Adrenal gland (tissue), 12 donors: ENCODE results near the gene CYB5R4. TPM values are rescaled to one million over a fixed set of nuclear protein-coding genes. Genes with fewer than 3 reads are reported as not detected.
"Not testable (repeated sequence)": the region's sequence is repeated elsewhere in the genome, so short reads cannot be mapped to it uniquely, and the experiment has no call there.

ENCODE experiments used
- DNase-seq, 7 donors: peaks; one replicate each; pipeline ENCODE4 v3.0.0-alpha.2; 2019 to 2020
- H3K27ac ChIP-seq, 5 donors: fragments of 200-600 bp; sonication (generic) in 4 of 5; 1 replicate in 3 of 5; 2 replicates in 2 of 5; pipeline versions ENCODE4 v1.5.1 to v1.8.0; 2016 to 2020; ENCODE audit warnings: mild to moderate bottlenecking in 1 of 5
- H3K27me3 ChIP-seq: fragments of 200-600 bp; 2 replicates; pipeline ENCODE4 v1.8.0; 2021
- H3K36me3 ChIP-seq, 2 donors: fragments of 200-600 bp; replicated peaks in 1 of 2; 1 replicate in 1 of 2; 2 replicates in 1 of 2; pipeline versions ENCODE4 v1.5.1 to v1.8.0; 2018 to 2022
- H3K4me1 ChIP-seq, 2 donors: fragments of 200-600 bp; replicated peaks in 1 of 2; 1 replicate in 1 of 2; 2 replicates in 1 of 2; pipeline versions ENCODE4 v1.5.1 to v1.8.0; 2018 to 2021
- H3K4me3 ChIP-seq, 4 donors: fragments of 200-600 bp; sonication (generic) in 3 of 4; one replicate each; pipeline ENCODE4 v1.5.1; 2016 to 2018
- H3K9me3 ChIP-seq, 3 donors: fragments of 200-600 bp; sonication (generic) in 1 of 3; replicated peaks in 1 of 3; 1 replicate in 2 of 3; 2 replicates in 1 of 3; pipeline versions ENCODE4 v1.5.1 to v1.8.0; 2016 to 2021
- POLR2A ChIP-seq, 2 donors: fragments of 450-650 bp; IDR thresholded peaks; one replicate each; pipeline ENCODE4 v1.6.1; 2017; ENCODE audit warnings: antibody characterized with exemption in 2 of 2, mild to moderate bottlenecking in 2 of 2, moderate library complexity in 1 of 2
- WGBS, 4 donors: extraction: QIAGEN DNeasy Blood & Tissue Kit in 2 of 4; methylation state at CpG; one replicate each; pipeline versions ENCODE4 v1.1.5 to v1.1.7; 2013 to 2017; 5-methylcytosine and 5-hydroxymethylcytosine counted together
- intact Hi-C, 2 donors: fragments of 100-400 bp; cut with DNase I; formaldehyde crosslinking; loops; one replicate each; pipeline versions ENCODE4 v1.14.1 to v1.15.0; 2022 to 2023
- polyA plus RNA-seq, 3 donors: library from polyadenylated mRNA; stranded (reverse); fragments of 200-250 nt in 2 of 3; fragments of 350-450 nt in 1 of 3; fragmentation: Illumina TruSeq in 1 of 3; extraction: RNeasy Lipid Tissue Mini Kit (QIAGEN cat#74804) in 1 of 3; gene quantifications; one replicate each; pipeline ENCODE4 v1.2.3, GENCODE V29; 2013 to 2014
- total RNA-seq, 9 donors: library from RNA; depleted of rRNA in 4 of 9; stranded (reverse); fragments of >200 nt in 4 of 9; fragments of 120-200 nt in 1 of 9; fragmentation: NEBNext Ultra II Directional in 1 of 9; extraction: Animal tissue kit (Norgen Biotek cat#: 25700) in 1 of 9; gene quantifications; one replicate each; pipeline versions ENCODE4 v1.1.0 to v1.2.4, GENCODE V29; 2013 to 2023
- TF ChIP-seq, protein P1 (sequence below), 6 experiments: fragments of 450-650 bp in 4 of 6; fragments of 200-600 bp in 2 of 6; sonication (generic) in 1 of 6; IDR thresholded peaks; 1 replicate in 5 of 6; 2 replicates in 1 of 6; pipeline versions ENCODE4 v1.5.1 to v1.8.0; 2016 to 2021; ENCODE audit warnings: antibody characterized with exemption in 6 of 6, mild to moderate bottlenecking in 2 of 6, moderate library complexity in 1 of 6
- donor health status: healthy with polysubstance abuse.
- donor health status: Bipolar disorder and iron deficiency.
- donor health status: DM: yes; HTN: yes; CAD: no.
- donor health status: DM: no; HTN: no; CAD: no.
- donor health status: DM: no; HTN: no; CAD: no.
- donor health status: DM: yes; HTN: yes; CAD: no.

Gene CYB5R4
- total and polyA plus RNA-seq, 12 donors = 1.3 to 22.0 (median 11.0) TPM

DNA sequence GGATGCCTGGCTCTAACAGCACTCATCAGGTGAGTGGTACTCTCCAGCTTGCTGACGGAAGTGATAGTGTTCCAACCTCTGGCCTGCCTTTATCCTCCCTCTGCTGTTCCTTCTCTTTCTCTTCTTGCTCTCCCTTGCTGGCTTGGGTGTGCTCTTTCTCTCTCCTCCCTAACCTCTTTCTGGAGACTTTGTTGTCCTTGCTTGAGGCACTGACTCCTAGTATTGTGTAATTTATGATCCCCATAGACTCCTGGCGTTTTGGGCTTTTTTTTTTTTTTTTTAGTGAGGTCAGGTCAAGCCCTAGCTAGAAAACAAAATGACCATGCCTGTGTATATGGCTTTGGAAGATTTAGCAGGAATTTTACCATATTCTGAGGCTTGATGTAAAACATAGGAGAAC, 89.4 kb downstream of the CYB5R4 start:
- 44 to 64% (median 47%) methylated on average over 2 of the region's 2 CpGs for WGBS, 4 donors
- TF ChIP-seq, protein P1, sequence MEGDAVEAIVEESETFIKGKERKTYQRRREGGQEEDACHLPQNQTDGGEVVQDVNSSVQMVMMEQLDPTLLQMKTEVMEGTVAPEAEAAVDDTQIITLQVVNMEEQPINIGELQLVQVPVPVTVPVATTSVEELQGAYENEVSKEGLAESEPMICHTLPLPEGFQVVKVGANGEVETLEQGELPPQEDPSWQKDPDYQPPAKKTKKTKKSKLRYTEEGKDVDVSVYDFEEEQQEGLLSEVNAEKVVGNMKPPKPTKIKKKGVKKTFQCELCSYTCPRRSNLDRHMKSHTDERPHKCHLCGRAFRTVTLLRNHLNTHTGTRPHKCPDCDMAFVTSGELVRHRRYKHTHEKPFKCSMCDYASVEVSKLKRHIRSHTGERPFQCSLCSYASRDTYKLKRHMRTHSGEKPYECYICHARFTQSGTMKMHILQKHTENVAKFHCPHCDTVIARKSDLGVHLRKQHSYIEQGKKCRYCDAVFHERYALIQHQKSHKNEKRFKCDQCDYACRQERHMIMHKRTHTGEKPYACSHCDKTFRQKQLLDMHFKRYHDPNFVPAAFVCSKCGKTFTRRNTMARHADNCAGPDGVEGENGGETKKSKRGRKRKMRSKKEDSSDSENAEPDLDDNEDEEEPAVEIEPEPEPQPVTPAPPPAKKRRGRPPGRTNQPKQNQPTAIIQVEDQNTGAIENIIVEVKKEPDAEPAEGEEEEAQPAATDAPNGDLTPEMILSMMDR (IDR thresholded peaks at IDR 0.05) = no peak
- no peak for TF ChIP-seq POLR2A (IDR thresholded peaks at IDR 0.05)
- no peak for DNase-seq
- Histone ChIP-seq H3K36me3 (no peaks in the 10 kb centered on the region), H3K4me1 (peaks cover 0 to 7% of the 10 kb centered on the region in 2 donors), H3K27ac (no peak overlapping the region), H3K9me3 (no peaks in the 10 kb centered on the region), H3K27me3 (no peaks in the 10 kb centered on the region), H3K4me3 (no peak overlapping the region)
- intact Hi-C loops = no loop called here

DNA sequence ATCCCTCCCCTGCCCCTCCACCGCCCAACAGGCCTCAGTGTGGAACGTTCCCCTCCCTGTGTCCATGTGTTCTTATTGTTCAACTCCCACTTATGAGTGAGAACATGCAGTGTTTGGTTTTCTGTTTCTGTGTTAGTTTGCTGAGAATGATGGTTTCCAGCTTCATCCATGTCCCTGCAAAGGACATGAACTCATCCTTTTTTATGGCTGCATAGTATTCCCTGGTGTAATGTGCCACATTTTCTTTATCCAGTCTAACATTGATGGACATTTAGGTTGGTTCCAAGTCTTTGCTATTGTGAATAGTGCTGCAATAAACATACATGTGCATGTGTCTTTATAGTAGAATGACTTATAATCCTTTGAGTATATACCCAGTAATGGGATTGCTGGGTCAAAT, 91.9 kb downstream of the CYB5R4 start:
- H3K4me3 ChIP-seq, H3K9me3 ChIP-seq, intact Hi-C loops, H3K27me3 ChIP-seq, DNase-seq, H3K4me1 ChIP-seq, H3K27ac ChIP-seq, H3K36me3 ChIP-seq: not testable (repeated sequence)
- 87 to 97% (median 96%) methylated on average over 2 of the region's 2 CpGs for WGBS, 4 donors

DNA sequence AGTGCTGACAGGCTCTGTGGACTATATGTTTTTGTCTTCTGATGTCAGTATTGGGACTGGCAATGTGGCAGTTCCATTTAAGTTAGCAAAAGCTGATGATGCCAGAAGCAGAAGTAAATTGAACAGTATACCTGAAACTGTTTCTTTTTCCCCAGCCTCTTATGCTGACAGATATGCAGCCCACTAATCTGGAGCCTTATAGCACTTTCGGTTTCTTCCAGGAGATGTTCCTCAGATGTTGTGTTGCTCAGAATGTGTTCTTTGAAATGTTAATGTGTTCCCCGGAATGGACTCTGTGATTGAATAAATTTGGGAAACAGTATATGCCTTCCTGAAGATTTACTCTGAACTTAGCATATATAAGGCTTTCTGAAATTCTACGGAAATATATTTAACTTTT, 93.3 kb downstream of the CYB5R4 start:
- intact Hi-C loops = no loop called here
- Histone ChIP-seq H3K27ac (no peak overlapping the region), H3K4me3 (no peak overlapping the region), H3K9me3 (no peaks in the 10 kb centered on the region), H3K4me1 (peaks cover 0 to 7% of the 10 kb centered on the region in 2 donors), H3K36me3 (no peaks in the 10 kb centered on the region), H3K27me3 (no peaks in the 10 kb centered on the region)
- TF ChIP-seq, protein P1 (IDR thresholded peaks at IDR 0.05) = no peak
- no peak for TF ChIP-seq POLR2A (IDR thresholded peaks at IDR 0.05)
- 72 to 78% (median 75%) methylated on average over 3 of the region's 3 CpGs for WGBS, 4 donors
- no peak for DNase-seq

DNA sequence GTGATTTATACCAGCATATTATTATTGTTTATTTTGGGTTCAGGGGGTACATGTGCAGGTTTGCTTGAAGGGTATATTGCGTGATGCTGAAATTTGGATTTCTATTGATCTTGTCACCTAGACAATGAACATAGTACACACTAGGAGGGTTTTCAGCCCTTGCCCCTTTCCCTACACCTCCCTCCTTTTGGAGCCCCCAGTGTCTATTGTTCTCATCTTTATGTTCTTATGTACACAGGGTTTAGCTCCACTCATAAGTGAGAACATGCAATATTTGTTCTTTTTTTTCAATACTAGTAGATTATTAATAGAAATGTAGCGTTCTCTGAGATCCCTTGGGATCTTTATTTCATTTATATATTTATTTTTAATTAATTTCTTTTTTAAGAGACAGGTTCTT, 94.9 kb downstream of the CYB5R4 start:
- intact Hi-C loops = no loop called here
- H3K27ac ChIP-seq = no peak overlapping the region
- no peak overlapping the region for H3K4me3 ChIP-seq
- TF ChIP-seq POLR2A (IDR thresholded peaks at IDR 0.05) = no peak
- TF ChIP-seq, protein P1 (IDR thresholded peaks at IDR 0.05) = no peak
- H3K36me3 ChIP-seq = no peaks in the 10 kb centered on the region
- H3K27me3 ChIP-seq = no peaks in the 10 kb centered on the region
- 95 to 98% (median 95%) methylated on average over 2 of the region's 2 CpGs for WGBS, 4 donors
- no peaks in the 10 kb centered on the region for H3K9me3 ChIP-seq
- no peak for DNase-seq
- H3K4me1 ChIP-seq = peaks cover 0 to 1% of the 10 kb centered on the region in 2 donors

DNA sequence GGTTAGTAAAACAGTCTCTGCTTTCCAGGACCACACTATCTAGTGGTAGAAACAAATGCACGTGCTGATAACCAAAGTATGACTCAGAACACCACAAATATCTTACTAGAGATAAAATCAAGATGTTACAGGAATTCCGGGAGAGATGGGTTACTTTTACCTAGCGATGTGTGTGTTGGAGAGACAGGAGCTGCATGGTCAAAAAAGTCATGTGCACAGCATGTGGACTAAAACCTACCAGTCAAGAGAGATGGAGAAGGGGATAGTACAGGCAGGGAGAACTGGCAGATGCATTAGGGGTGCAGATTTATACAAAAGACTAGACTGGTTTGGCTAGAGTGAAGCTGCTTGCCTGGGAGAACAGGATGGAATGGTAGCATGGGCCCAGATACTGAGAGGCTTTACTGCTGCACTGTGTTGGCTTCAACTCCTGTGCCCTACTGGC, 98.8 kb downstream of the CYB5R4 start:
- no peaks in the 10 kb centered on the region for H3K27me3 ChIP-seq
- no peak overlapping the region for H3K27ac ChIP-seq
- H3K4me3 ChIP-seq = no peak overlapping the region
- no peak for DNase-seq
- WGBS, 4 donors = 70 to 76% (median 73%) methylated on average over 3 of the region's 3 CpGs
- no peaks in the 10 kb centered on the region for H3K36me3 ChIP-seq
- no peaks in the 10 kb centered on the region for H3K9me3 ChIP-seq
- no peaks in the 10 kb centered on the region for H3K4me1 ChIP-seq
- TF ChIP-seq, protein P1 (IDR thresholded peaks at IDR 0.05) = no peak
- no peak for TF ChIP-seq POLR2A (IDR thresholded peaks at IDR 0.05)
- intact Hi-C loops = no loop called here
